Endothelial cell (in vitro differentiated cells): Measurements from ENCODE around the gene TMSB15A. TPM values are rescaled to one million over a fixed set of nuclear protein-coding genes. Genes with fewer than 3 reads are reported as not detected.
A peak's percentile ranks its signal among the peaks of the same experiment; 100 is the strongest.

Experiments
- DNase-seq: peaks from one replicate; pipeline ENCODE4 v3.0.0; 2021; ENCODE audit warnings: low spot score
- H3K27ac Mint-ChIP-seq: one replicate; pipeline ENCODE4 v1.8.0; 2021; ENCODE audit warnings: mixed read lengths, inconsistent platforms; ENCODE audit not compliant: unreplicated experiment
- H3K27me3 Mint-ChIP-seq: one replicate; pipeline ENCODE4 v1.8.0; 2021; ENCODE audit warnings: mild to moderate bottlenecking, moderate library complexity, mixed read lengths, inconsistent platforms; ENCODE audit not compliant: unreplicated experiment
- H3K36me3 Mint-ChIP-seq: one replicate; pipeline ENCODE4 v1.8.0; 2021; ENCODE audit warnings: mild to moderate bottlenecking, low read depth, mixed read lengths, inconsistent platforms; ENCODE audit not compliant: unreplicated experiment
- H3K4me1 Mint-ChIP-seq: one replicate; pipeline ENCODE4 v1.8.0; 2021; ENCODE audit warnings: mild to moderate bottlenecking, mixed read lengths, inconsistent platforms; ENCODE audit not compliant: unreplicated experiment
- H3K4me3 Mint-ChIP-seq: one replicate; pipeline ENCODE4 v1.8.0; 2021; ENCODE audit warnings: mild to moderate bottlenecking, mixed read lengths, inconsistent platforms; ENCODE audit not compliant: unreplicated experiment
- H3K9me3 Mint-ChIP-seq: one replicate; pipeline ENCODE4 v1.8.0; 2021; ENCODE audit warnings: mixed read lengths, inconsistent platforms; ENCODE audit not compliant: unreplicated experiment
- CTCF ChIP-seq: fragments of 200-600 bp; sonication (generic); IDR thresholded peaks from one replicate; pipeline ENCODE4 v1.5.0; 2021; ENCODE audit warnings: antibody characterized with exemption; ENCODE audit not compliant: unreplicated experiment
- long read RNA-seq: library from polyadenylated mRNA; unstranded; transcript quantifications from one replicate; pipeline ENCODE4 v2.0.0, GENCODE V29; 2020; ENCODE audit not compliant: unreplicated experiment
- total RNA-seq: library from RNA; stranded (reverse); fragmentation: NEBNext Ultra II Directional; extraction: Animal tissue kit (Norgen Biotek cat#: 25700); gene quantifications from one replicate; pipeline ENCODE4 v1.2.1, GENCODE V29; 2021; ENCODE audit not compliant: unreplicated experiment

The TMSB15A gene
- total RNA-seq = 11.2 TPM
- long read RNA-seq, transcript TMSB15A-201 (3 exons, 685 nt) = major isoform, 6 of 6 reads
- long read RNA-seq, partial matches to known transcripts = 0 of 6 reads
- long read RNA-seq, other reads (novel, unspliced or antisense) = 0 of 6 reads

DNA sequence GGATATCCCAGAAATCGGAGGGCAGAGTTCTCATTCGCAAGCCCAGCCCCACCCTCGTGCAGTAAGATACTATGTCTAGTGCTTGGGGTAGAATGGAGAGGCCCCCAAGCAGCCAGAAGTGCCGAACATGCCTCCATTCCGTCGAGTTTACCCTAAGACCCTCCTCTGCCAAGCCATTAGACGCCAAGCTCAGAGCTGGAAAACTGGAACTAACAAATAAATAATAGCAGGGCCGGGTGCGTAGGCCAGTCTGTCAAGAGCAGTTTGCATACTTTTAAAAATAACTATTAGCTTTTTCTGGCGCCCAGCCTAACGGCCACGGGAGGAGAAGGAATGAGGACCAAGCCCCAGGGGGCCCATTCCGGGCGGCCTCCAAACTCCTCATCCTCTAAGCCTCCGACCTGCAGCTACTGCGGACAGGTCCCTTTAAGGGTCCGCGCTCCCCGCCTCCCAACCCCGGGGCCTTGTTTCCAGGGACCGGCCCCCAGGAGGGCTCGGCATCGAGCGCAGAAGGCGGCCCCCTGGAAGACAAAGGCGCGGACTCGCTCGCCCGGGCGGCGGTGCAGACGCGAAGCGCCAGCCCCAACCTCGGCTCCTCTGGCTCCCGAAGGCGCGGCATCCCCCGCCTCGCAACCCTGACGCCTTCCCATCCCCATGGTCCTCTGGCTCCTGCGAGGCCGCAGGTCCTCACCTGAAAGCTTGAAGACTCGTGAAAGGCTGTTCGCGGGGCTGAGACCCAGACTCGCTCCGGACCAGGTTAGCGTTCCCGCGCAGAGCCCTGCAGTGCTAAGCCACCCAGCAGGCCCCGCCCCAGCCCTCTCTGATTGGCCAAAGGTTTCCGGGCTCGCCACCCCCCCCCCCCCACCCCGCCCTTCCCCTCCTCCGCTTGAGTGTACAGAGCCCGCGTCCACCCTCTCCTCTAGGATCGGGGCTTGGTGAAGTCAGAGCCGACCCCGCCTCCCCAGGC lies at the start of gene TMSB15A:
Gene TMSB15A (minus strand): TSS at position 765 of the 967 bp plus-strand sequence.
- Mint-ChIP-seq H3K9me3 (no peaks in the 10 kb centered on the region), H3K36me3 (no peaks in the 10 kb centered on the region), H3K4me1 (no peaks in the 10 kb centered on the region), H3K27me3 (no peaks in the 10 kb centered on the region), H3K4me3 (peak within 1 kb of the TSS; percentile 86), H3K27ac (no peak within 1 kb of the TSS)
- TF ChIP-seq CTCF = no peak
- DNase-seq = peak; percentile 50

- no peaks in the 10 kb centered on the region for H3K36me3 Mint-ChIP-seq
- DNase-seq = no peak
- peaks cover 3% of the 10 kb centered on the region for H3K27me3 Mint-ChIP-seq
- no peak for TF ChIP-seq CTCF
- no peak overlapping the region for H3K27ac Mint-ChIP-seq
- no peaks in the 10 kb centered on the region for H3K9me3 Mint-ChIP-seq
- H3K4me1 Mint-ChIP-seq = no peaks in the 10 kb centered on the region
- no peak overlapping the region for H3K4me3 Mint-ChIP-seq
These were observed 44.0 kb upstream of the TMSB15A start for GRCh38 chrX:102560423-102561068.

DNA sequence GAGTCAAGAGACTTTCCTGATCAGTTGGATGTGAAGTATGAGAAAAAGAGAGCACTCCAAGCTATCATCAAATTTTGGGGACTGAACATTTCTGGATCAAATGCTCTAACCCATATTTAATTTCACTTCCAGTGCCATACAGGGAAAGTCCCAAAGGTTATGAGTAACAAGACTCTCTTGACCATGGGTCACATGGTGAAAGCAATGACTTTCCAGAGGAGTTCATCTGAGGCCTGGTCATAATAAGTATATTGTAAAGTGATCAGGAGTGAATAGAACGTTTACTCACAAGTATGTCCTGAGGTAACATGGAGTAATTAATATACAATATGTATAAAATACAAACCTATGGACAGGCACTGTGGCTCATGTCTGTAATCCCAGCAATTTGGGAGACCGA lies 42.1 kb upstream of the TMSB15A start:
- peaks cover 3% of the 10 kb centered on the region for H3K27me3 Mint-ChIP-seq
- no peak for TF ChIP-seq CTCF
- no peaks in the 10 kb centered on the region for H3K4me1 Mint-ChIP-seq

DNA sequence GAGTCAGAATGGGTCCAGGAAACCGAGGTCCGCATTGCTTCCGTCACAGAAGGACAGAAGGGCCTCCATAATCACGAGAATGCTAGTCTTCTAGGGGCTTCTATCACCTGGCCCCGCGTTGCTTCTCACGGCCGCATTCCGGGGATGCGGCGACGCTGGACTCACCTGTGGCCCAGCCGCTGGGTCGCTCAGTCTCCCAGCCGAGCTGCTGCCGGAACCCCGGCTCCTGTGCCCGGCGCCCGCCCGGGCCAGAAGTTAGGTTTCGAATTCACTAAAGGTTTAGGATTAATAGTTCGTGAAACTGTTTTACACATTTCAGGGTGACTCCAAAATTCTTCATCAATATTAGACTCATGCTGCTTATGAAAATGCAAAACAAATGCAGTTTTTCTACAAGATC lies 31.7 kb upstream of the TMSB15A start:
- Mint-ChIP-seq H3K9me3 (no peaks in the 10 kb centered on the region), H3K27me3 (no peaks in the 10 kb centered on the region), H3K36me3 (no peaks in the 10 kb centered on the region), H3K27ac (no peak overlapping the region), H3K4me3 (no peak overlapping the region), H3K4me1 (peaks cover 2% of the 10 kb centered on the region)
- no peak for TF ChIP-seq CTCF
- no peak for DNase-seq

More for the DNA sequence above, 42.1 kb upstream of the TMSB15A start:
- no peak for DNase-seq
- Mint-ChIP-seq H3K4me3 (no peak overlapping the region), H3K27ac (no peak overlapping the region), H3K36me3 (no peaks in the 10 kb centered on the region), H3K9me3 (no peaks in the 10 kb centered on the region)
